Panc1 (cell line): ENCODE results near the gene MEIS2. TPM values are rescaled to one million over a fixed set of nuclear protein-coding genes. Genes with fewer than 3 reads are reported as not detected.

Source experiments
- ATAC-seq: fragments of 200-7000 bp; cut with Tn5 transposase; 2 replicates; pipeline ENCODE4 v1.9.1; 2020; ENCODE audit warnings: mild to moderate bottlenecking, moderate library complexity
- BruUV-seq: library from RNA; stranded (reverse); fragments of 400-500 nt; replicated peaks from 2 replicates; lab custom pipeline; 2021; lab: Mats Ljungman, UMichigan
- CTCF ChIA-PET: fragments of 300-600 bp; sonication (Branson Sonifier 250); formaldehyde crosslinking; loops from one replicate; lab custom pipeline; 2022; ENCODE audit warnings: antibody characterized with exemption; lab: Charles Lee
- POLR2A ChIA-PET: fragments of 300-600 bp; sonication (Branson Sonifier 250); formaldehyde crosslinking; loops from one replicate; lab custom pipeline; 2022; ENCODE audit warnings: antibody characterized with exemption; lab: Charles Lee
- DNase-seq: peaks from one replicate; pipeline ENCODE4 v3.0.0-alpha.2; 2010; ENCODE audit warnings: low read depth, low spot score
- H3K27ac ChIP-seq: 2 replicates; pipeline ENCODE4 v1.5.1; 2011; ENCODE audit warnings: mild to moderate bottlenecking, low read length, inconsistent platforms
- H3K27me3 ChIP-seq: fragments of 200-500 bp; sonication (Bioruptor generic); 2 replicates; pipeline ENCODE4 v1.6.0; 2014; ENCODE audit warnings: low read length, inconsistent platforms; ENCODE audit not compliant: control insufficient read depth, insufficient read depth
- H3K36me3 ChIP-seq: fragments of 200-500 bp; sonication (Bioruptor generic); 2 replicates; pipeline ENCODE4 v1.5.1; 2014; ENCODE audit warnings: inconsistent platforms, mild to moderate bottlenecking, low read length, moderate library complexity; ENCODE audit not compliant: control insufficient read depth, insufficient read depth
- H3K4me1 ChIP-seq: 2 replicates; pipeline ENCODE4 v1.5.1; 2011; ENCODE audit warnings: inconsistent platforms, mild to moderate bottlenecking, low read length, moderate library complexity; ENCODE audit not compliant: control insufficient read depth, insufficient read depth
- H3K4me3 ChIP-seq, 2 experiments: 2 replicates each; pipeline ENCODE4 v1.5.1; 2011 to 2012; ENCODE audit warnings: low read depth in 2 of 2, low read length in 2 of 2, mild to moderate bottlenecking in 2 of 2, inconsistent platforms in 1 of 2, moderate library complexity in 1 of 2
- H3K9me3 ChIP-seq: fragments of 200-500 bp; sonication (Bioruptor generic); 2 replicates; pipeline ENCODE4 v1.5.1; 2014; ENCODE audit warnings: low read depth, mild to moderate bottlenecking, inconsistent platforms, low read length, moderate library complexity; ENCODE audit not compliant: control insufficient read depth, insufficient read depth
- POLR2AphosphoS5 ChIP-seq: IDR thresholded peaks from 2 replicates; pipeline ENCODE4 v1.6.1; 2012; ENCODE audit warnings: mild to moderate bottlenecking, low read depth, low read length, moderate library complexity
- REST ChIP-seq, 2 experiments: IDR thresholded peaks; 2 replicates each; pipeline ENCODE4 v1.6.1; 2011 to 2012; ENCODE audit warnings: low read depth in 2 of 2, control low read depth in 1 of 2, low read length in 1 of 2, mild to moderate bottlenecking in 1 of 2, moderate library complexity in 1 of 2; ENCODE audit not compliant: insufficient read depth in 1 of 2
- SIN3A ChIP-seq: IDR thresholded peaks from 2 replicates; pipeline ENCODE4 v1.6.1; 2012; ENCODE audit warnings: low read depth, mild to moderate bottlenecking, low read length, moderate library complexity, borderline replicate concordance; ENCODE audit not compliant: insufficient read depth
- TCF7L2 ChIP-seq: IDR thresholded peaks from 2 replicates; pipeline ENCODE4 v1.6.1; 2011; ENCODE audit warnings: mild to moderate bottlenecking, low read depth, low read length, inconsistent platforms
- in situ Hi-C: cut with HindIII; loops from 2 replicates; pipeline ENCODE4 v1.10.0; 2016; ENCODE audit warnings: low sequenced_read_pairs, low pct_unique_long_range_greater_than_20kb
- intact Hi-C: fragments of 100-400 bp; cut with micrococcal nuclease; formaldehyde crosslinking; loops from one replicate; pipeline ENCODE4 v1.10.0; 2022; ENCODE audit not compliant: unreplicated experiment
- total RNA-seq: library from RNA; stranded (reverse); gene quantifications from one replicate; pipeline ENCODE4 v1.2.1, GENCODE V29; 2021; ENCODE audit not compliant: unreplicated experiment
- TF ChIP-seq, protein P1 (sequence below): fragments of 450-650 bp; IDR thresholded peaks from 2 replicates; pipeline ENCODE4 v1.5.1; 2017; ENCODE audit warnings: mild to moderate bottlenecking

MEIS2 gene
- total RNA-seq, 1 experiment from 2014 or later: 9.3 TPM

DNA sequence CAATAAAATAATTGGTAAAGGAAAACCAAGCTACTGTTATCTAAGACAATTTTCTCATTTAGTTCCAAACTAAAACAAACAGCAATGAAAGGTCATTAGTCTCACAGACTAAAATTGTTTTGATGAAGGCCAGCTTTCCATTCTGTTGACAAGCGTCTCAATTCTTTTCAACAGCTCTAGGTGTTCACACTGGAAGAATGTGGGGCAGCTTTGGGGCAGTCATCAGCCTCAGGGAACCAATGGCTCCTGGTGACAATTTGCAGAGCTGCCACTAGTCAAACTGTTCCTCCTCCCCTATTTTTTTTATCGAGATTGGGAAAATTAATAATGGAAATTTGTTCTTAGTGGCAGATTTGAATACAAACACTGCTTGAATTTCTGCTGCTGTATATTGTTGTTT lies 104.2 kb downstream of the MEIS2 start:
- TF ChIP-seq SIN3A (no peak), TCF7L2 (no peak), REST (IDR thresholded peaks at IDR 0.05; ENCODE audit: insufficient read depth in 1 of 2, low read depth in 2 of 2, low read length in 1 of 2) (no peak), POLR2AphosphoS5 (no peak)
- TF ChIP-seq, protein P1, sequence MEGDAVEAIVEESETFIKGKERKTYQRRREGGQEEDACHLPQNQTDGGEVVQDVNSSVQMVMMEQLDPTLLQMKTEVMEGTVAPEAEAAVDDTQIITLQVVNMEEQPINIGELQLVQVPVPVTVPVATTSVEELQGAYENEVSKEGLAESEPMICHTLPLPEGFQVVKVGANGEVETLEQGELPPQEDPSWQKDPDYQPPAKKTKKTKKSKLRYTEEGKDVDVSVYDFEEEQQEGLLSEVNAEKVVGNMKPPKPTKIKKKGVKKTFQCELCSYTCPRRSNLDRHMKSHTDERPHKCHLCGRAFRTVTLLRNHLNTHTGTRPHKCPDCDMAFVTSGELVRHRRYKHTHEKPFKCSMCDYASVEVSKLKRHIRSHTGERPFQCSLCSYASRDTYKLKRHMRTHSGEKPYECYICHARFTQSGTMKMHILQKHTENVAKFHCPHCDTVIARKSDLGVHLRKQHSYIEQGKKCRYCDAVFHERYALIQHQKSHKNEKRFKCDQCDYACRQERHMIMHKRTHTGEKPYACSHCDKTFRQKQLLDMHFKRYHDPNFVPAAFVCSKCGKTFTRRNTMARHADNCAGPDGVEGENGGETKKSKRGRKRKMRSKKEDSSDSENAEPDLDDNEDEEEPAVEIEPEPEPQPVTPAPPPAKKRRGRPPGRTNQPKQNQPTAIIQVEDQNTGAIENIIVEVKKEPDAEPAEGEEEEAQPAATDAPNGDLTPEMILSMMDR: no peak
- H3K27ac ChIP-seq: no peak overlapping the region
- DNase-seq (no peak), ATAC-seq (no peak)
- no peaks in the 10 kb centered on the region for H3K9me3 ChIP-seq
- ChIA-PET CTCF (no interaction called here), POLR2A (no interaction called here)
- no peak overlapping the region for H3K4me3 ChIP-seq
- no peaks in the 10 kb centered on the region for H3K4me1 ChIP-seq
- BruUV-seq: no TSS peak
- intact Hi-C loops: no loop called here
- in situ Hi-C loops: no loop called here
- no peaks in the 10 kb centered on the region for H3K36me3 ChIP-seq
- no peaks in the 10 kb centered on the region for H3K27me3 ChIP-seq

DNA sequence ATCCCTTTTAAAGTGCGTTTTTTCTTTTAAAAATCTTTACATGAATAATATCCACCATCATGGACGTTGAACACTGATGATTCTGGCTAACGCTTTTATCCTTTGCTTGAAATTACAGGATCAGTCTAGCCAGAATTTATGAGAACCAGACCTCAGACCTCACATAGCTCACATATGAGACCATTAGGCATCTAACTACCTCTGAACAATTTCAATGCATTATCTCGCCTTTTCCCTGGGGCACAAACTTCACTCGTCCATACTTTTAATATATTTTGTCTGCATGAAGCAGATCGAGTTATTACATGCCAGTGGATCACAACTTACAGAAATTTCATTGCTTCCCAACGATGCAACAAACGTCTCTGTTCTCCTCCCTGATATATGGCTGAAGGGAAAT lies 105.6 kb downstream of the MEIS2 start:
- Histone ChIP-seq H3K36me3 (no peaks in the 10 kb centered on the region), H3K4me3 (no peak overlapping the region), H3K9me3 (no peaks in the 10 kb centered on the region), H3K27ac (no peak overlapping the region), H3K27me3 (no peaks in the 10 kb centered on the region), H3K4me1 (no peaks in the 10 kb centered on the region)
- in situ Hi-C loops: no loop called here
- POLR2A ChIA-PET: no interaction called here
- DNase-seq (no peak), ATAC-seq (no peak)
- TF ChIP-seq TCF7L2: no peak
- TF ChIP-seq, protein P1: no peak
- intact Hi-C loops: no loop called here
- BruUV-seq: no TSS peak
- CTCF ChIA-PET: no interaction called here
